Measurements from ENCODE around the gene ALDH8A1. TPM values are rescaled to one million over a fixed set of nuclear protein-coding genes. Genes with fewer than 3 reads are reported as not detected.

Gene ALDH8A1
- total and polyA plus RNA-seq, 2 of the 13 experiments (the other 11 are each of a cell fraction or from before 2014, with no cell fraction given), result 1.1 to 3.4 TPM

GRCh38 chr6:134959603-134960002 lies 9.7 kb upstream of the ALDH8A1 start:
- H3K4me2 ChIP-seq (ENCODE audit: low read depth, low read length), result no peak overlapping the region
- no peak for ATAC-seq
- no peak overlapping the region for H3K9ac ChIP-seq (ENCODE audit: insufficient read depth, low read depth, low read length)
- H3K79me2 ChIP-seq (ENCODE audit: insufficient read depth, low read length), result no peaks in the 10 kb centered on the region
- H3K4me1 ChIP-seq (ENCODE audit: insufficient read depth, low read length), result 0 out of 2 replicates have a peak, but pooled peaks cover 3% of the 10 kb centered on the region
- no peaks in the 10 kb centered on the region for H3K27me3 ChIP-seq (ENCODE audit: control insufficient read depth in 1 of 2, insufficient read depth in 2 of 2, low read length in 2 of 2)
- H3K4me3 ChIP-seq (replicated peaks in 1 of 3; ENCODE audit: insufficient read depth in 1 of 3, low read depth in 2 of 3, low read length in 3 of 3), result no peak overlapping the region
- peaks cover 0 to 14% of the 10 kb centered on the region in 2 experiments; a peak in 4 of 5 replicates for H3K36me3 ChIP-seq (replicated peaks in 1 of 2; ENCODE audit: control insufficient read depth in 1 of 2, insufficient read depth in 2 of 2, low read length in 2 of 2)
- ChIA-PET POLR2A (no interaction called here), CTCF (ENCODE audit: low intra/inter-chr PET ratio, low total read pairs) (no interaction called here)
- TF ChIP-seq NCOR1 (IDR thresholded peaks at IDR 0.05; ENCODE audit: borderline replicate concordance, low read length) (no peak), CBFB (CRISPR knock-in tag; IDR thresholded peaks at IDR 0.05) (no peak), CERS6 (CRISPR knock-in tag; IDR thresholded peaks at IDR 0.05) (no peak), ZNF580 (CRISPR knock-in tag; IDR thresholded peaks at IDR 0.05; ENCODE audit: borderline replicate concordance, low read depth) (no peak), RBAK (CRISPR knock-in tag; IDR thresholded peaks at IDR 0.05) (no peak), NKX3-1 (CRISPR knock-in tag; IDR thresholded peaks at IDR 0.05) (no peak), ATRX (CRISPR knock-in tag; IDR thresholded peaks at IDR 0.05; ENCODE audit: borderline replicate concordance) (no peak), ATF1 (CRISPR knock-in tag; IDR thresholded peaks at IDR 0.05) (no peak), KDM5A (IDR thresholded peaks at IDR 0.05; ENCODE audit: borderline replicate concordance, low read length) (no peak), PAX8 (CRISPR knock-in tag; IDR thresholded peaks at IDR 0.05; ENCODE audit: borderline replicate concordance) (no peak), ARNTL (CRISPR knock-in tag; IDR thresholded peaks at IDR 0.05) (no peak), SRSF4 (IDR thresholded peaks at IDR 0.05; ENCODE audit: low read depth, low read length, poor library complexity, severe bottlenecking) (no peak), ZNF230 (CRISPR knock-in tag; IDR thresholded peaks at IDR 0.05) (no peak), HOXD1 (CRISPR knock-in tag; IDR thresholded peaks at IDR 0.05) (no peak), IKZF5 (CRISPR knock-in tag; IDR thresholded peaks at IDR 0.05) (no peak), ZNF354B (CRISPR knock-in tag; IDR thresholded peaks at IDR 0.05) (no peak), NONO (IDR thresholded peaks at IDR 0.05) (no peak), NONO (CRISPR knock-in tag; conservative IDR thresholded peaks at IDR 0.05) (no peak), WIZ (CRISPR knock-in tag; IDR thresholded peaks at IDR 0.05) (no peak), PHF20 (CRISPR knock-in tag; IDR thresholded peaks at IDR 0.05) (no peak), ZFP1 (CRISPR knock-in tag; IDR thresholded peaks at IDR 0.05) (no peak)
- DNase-seq (ENCODE audit: low spot score), result no peak
- in situ Hi-C loops (cut with HindIII; ENCODE audit: extremely low pct_ligation_motif_present, low pct_unique_long_range_greater_than_20kb), result no loop called here
- no peaks in the 10 kb centered on the region for H3K9me3 ChIP-seq (ENCODE audit: low read length)
- intact Hi-C loops (cut with micrococcal nuclease; ENCODE audit: unreplicated experiment), result no loop called here
- no TSS peak for BruUV-seq (replicated peaks)
- H4K20me1 ChIP-seq (ENCODE audit: insufficient read depth, low read length), result no peaks in the 10 kb centered on the region
- H2AFZ ChIP-seq (ENCODE audit: low read length), result no peak overlapping the region
- no peak overlapping the region for H3K27ac ChIP-seq (ENCODE audit: extremely low read length, insufficient read depth, low read length)
- no peak for FAIRE-seq

Data from HepG2 (cell line).